Neural progenitor cell (in vitro differentiated cells): ENCODE measurements around the gene TMEM60. TPM values are rescaled to one million over a fixed set of nuclear protein-coding genes. Genes with fewer than 3 reads are reported as not detected.

ENCODE experiments used
- DNase-seq: peaks from one replicate; pipeline ENCODE4 v3.0.0-alpha.2; 2016; ENCODE audit warnings: low spot score
- H2AFZ ChIP-seq: fragments of 200-600 bp; sonication (generic); replicated peaks from 2 replicates; pipeline ENCODE4 v1.6.1; 2016; ENCODE audit warnings: antibody characterized with exemption
- H3F3A ChIP-seq: fragments of 200-600 bp; sonication (generic); 2 replicates; pipeline ENCODE4 v1.6.1; 2016; ENCODE audit warnings: antibody characterized with exemption, low read depth
- H3K27ac ChIP-seq: fragments of 200-600 bp; sonication (generic); 2 replicates; pipeline ENCODE4 v1.5.1; 2016; ENCODE audit warnings: mild to moderate bottlenecking
- H3K27me3 ChIP-seq: fragments of 200-600 bp; sonication (generic); 2 replicates; pipeline ENCODE4 v1.6.1; 2016; ENCODE audit warnings: mild to moderate bottlenecking, moderate library complexity
- H3K36me3 ChIP-seq: fragments of 200-600 bp; sonication (generic); 2 replicates; pipeline ENCODE4 v1.5.1; 2016
- H3K4me1 ChIP-seq: fragments of 200-600 bp; sonication (generic); 2 replicates; pipeline ENCODE4 v1.6.1; 2016; ENCODE audit warnings: mixed run types
- H3K4me2 ChIP-seq: fragments of 200-600 bp; sonication (generic); 2 replicates; pipeline ENCODE4 v1.6.1; 2016
- H3K4me3 ChIP-seq: fragments of 200-600 bp; sonication (generic); 2 replicates; pipeline ENCODE4 v1.5.1; 2016
- H3K79me2 ChIP-seq: fragments of 200-600 bp; sonication (generic); 2 replicates; pipeline ENCODE4 v1.6.1; 2016; ENCODE audit warnings: low read depth
- H3K9ac ChIP-seq: fragments of 200-600 bp; sonication (generic); 2 replicates; pipeline ENCODE4 v1.6.1; 2016
- H3K9me3 ChIP-seq: fragments of 200-600 bp; sonication (generic); 2 replicates; pipeline ENCODE4 v1.5.1; 2016; ENCODE audit warnings: low read depth
- H4K20me1 ChIP-seq: fragments of 200-600 bp; sonication (generic); 2 replicates; pipeline ENCODE4 v1.6.1; 2016; ENCODE audit warnings: low read depth
- H3K27ac Mint-ChIP-seq: 3 replicates; pipeline ENCODE4 v1.8.0; 2021; ENCODE audit warnings: mixed read lengths
- H3K27me3 Mint-ChIP-seq: 2 replicates; pipeline ENCODE4 v1.8.0; 2022; ENCODE audit warnings: low read depth, mild to moderate bottlenecking, inconsistent platforms, moderate library complexity, mixed read lengths; ENCODE audit not compliant: insufficient read depth
- H3K36me3 Mint-ChIP-seq: 3 replicates; pipeline ENCODE4 v1.8.0; 2021; ENCODE audit warnings: mixed read lengths
- H3K4me1 Mint-ChIP-seq: 3 replicates; pipeline ENCODE4 v1.8.0; 2021; ENCODE audit warnings: mixed read lengths
- H3K4me3 Mint-ChIP-seq: 3 replicates; pipeline ENCODE4 v1.8.0; 2021; ENCODE audit warnings: mild to moderate bottlenecking, moderate library complexity, mixed read lengths
- H3K9me3 Mint-ChIP-seq: 3 replicates; pipeline ENCODE4 v1.8.0; 2020; ENCODE audit warnings: mixed read lengths
- EZH2 ChIP-seq: fragments of 200-600 bp; sonication (generic); IDR thresholded peaks from 2 replicates; pipeline ENCODE4 v1.6.1; 2017; ENCODE audit warnings: antibody characterized with exemption, mild to moderate bottlenecking, moderate library complexity
- EZH2phosphoT487 ChIP-seq: fragments of 200-600 bp; sonication (generic); IDR thresholded peaks from 2 replicates; pipeline ENCODE4 v1.6.1; 2017; ENCODE audit warnings: antibody characterized with exemption
- total RNA-seq: library from RNA; depleted of rRNA; stranded (reverse); fragments of >200 nt; gene quantifications from 2 replicates; pipeline ENCODE4 v1.2.3, GENCODE V29; 2015; ENCODE audit warnings: low replicate concordance
- TF ChIP-seq, protein P1 (sequence below): fragments of 200-600 bp; sonication (generic); IDR thresholded peaks from 2 replicates; pipeline ENCODE4 v1.5.1; 2017; ENCODE audit warnings: antibody characterized with exemption, mild to moderate bottlenecking

Gene TMEM60
- total RNA-seq, 1 donor from 2014 or later: 42.8 TPM

DNA sequence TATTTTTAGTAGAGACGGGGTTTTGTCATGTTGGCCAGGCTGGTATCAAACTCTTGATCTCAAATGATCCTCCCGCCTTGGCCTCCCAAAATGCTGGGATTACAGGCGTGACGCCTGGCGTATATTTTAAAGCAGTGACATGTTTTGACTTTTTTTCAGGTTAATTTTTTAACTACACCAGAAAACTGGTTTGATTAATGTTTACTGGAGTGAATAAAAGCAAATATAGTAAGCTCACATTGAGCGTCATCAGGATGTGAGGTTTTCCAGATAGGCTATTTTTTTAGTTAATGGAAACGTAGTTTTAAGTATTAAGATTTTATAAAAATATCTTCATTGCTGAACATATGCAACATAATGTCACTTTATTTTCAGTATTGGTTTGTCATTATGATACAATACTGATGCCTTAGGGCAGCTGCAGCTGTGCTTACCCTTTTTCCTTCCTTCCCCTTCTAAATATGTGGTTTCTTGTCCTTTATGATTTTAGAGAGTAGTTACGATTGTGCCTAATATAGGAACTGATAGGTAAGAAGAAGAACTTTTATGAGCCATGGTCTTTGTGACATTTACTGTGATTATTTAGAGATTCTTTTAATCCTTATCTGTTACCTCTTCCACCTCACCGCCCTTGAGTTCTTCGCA lies 37.3 kb downstream of the TMEM60 start:
- H3K27ac Mint-ChIP-seq: no peak overlapping the region
- Histone ChIP-seq H3K9ac (no peak overlapping the region), H3K27ac (no peak overlapping the region), H3K36me3 (no peaks in the 10 kb centered on the region), H4K20me1 (peaks cover 8% of the 10 kb centered on the region), H3K9me3 (no peaks in the 10 kb centered on the region), H3K4me2 (no peak overlapping the region), H3F3A (peaks cover 10% of the 10 kb centered on the region), H3K4me1 (no peaks in the 10 kb centered on the region), H2AFZ (no peak overlapping the region), H3K27me3 (no peaks in the 10 kb centered on the region), H3K4me3 (no peak overlapping the region), H3K79me2 (peaks cover 62% of the 10 kb centered on the region)
- no peak for TF ChIP-seq EZH2
- TF ChIP-seq, protein P1, sequence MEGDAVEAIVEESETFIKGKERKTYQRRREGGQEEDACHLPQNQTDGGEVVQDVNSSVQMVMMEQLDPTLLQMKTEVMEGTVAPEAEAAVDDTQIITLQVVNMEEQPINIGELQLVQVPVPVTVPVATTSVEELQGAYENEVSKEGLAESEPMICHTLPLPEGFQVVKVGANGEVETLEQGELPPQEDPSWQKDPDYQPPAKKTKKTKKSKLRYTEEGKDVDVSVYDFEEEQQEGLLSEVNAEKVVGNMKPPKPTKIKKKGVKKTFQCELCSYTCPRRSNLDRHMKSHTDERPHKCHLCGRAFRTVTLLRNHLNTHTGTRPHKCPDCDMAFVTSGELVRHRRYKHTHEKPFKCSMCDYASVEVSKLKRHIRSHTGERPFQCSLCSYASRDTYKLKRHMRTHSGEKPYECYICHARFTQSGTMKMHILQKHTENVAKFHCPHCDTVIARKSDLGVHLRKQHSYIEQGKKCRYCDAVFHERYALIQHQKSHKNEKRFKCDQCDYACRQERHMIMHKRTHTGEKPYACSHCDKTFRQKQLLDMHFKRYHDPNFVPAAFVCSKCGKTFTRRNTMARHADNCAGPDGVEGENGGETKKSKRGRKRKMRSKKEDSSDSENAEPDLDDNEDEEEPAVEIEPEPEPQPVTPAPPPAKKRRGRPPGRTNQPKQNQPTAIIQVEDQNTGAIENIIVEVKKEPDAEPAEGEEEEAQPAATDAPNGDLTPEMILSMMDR: no peak
- no peak for TF ChIP-seq EZH2phosphoT487
- no peaks in the 10 kb centered on the region for H3K27me3 Mint-ChIP-seq
- H3K9me3 Mint-ChIP-seq: no peaks in the 10 kb centered on the region
- H3K36me3 Mint-ChIP-seq: peaks cover 6% of the 10 kb centered on the region
- H3K4me3 Mint-ChIP-seq: no peak overlapping the region
- no peak for DNase-seq
- no peaks in the 10 kb centered on the region for H3K4me1 Mint-ChIP-seq

DNA sequence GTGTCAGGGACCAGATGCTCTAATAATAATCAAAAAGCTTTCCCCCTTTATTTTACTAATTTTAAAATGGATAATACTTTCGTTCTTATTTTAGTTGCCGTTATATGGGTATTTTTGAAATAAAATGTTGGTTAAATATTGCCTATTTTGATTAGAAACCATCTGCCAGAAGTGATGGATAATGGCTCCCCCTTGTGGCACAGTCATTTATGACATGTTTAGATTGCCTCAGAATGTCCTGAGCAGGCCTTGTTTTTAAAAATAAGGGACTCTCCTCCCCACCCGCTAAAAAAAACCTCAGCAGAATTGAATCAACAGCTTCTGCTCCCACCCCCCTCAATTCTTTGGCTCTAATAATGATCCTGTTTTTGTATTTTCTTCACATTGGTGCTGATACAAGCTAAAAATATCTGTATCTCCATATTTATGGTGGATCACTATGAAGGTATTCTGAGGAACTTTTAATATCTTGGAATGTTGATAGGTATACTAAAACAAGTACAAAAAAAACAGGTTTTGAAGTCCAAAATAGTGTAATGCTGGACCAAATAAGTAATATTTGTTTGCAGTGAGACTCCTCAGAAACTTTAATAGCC lies 38.8 kb downstream of the TMEM60 start:
- Mint-ChIP-seq H3K27me3 (no peaks in the 10 kb centered on the region), H3K36me3 (peaks cover 3% of the 10 kb centered on the region), H3K4me3 (no peak overlapping the region), H3K27ac (no peak overlapping the region), H3K4me1 (no peaks in the 10 kb centered on the region), H3K9me3 (no peaks in the 10 kb centered on the region)
- Histone ChIP-seq H3K9me3 (no peaks in the 10 kb centered on the region), H3K9ac (no peak overlapping the region), H3F3A (peaks cover 10% of the 10 kb centered on the region), H3K36me3 (no peaks in the 10 kb centered on the region), H3K27me3 (no peaks in the 10 kb centered on the region), H3K4me3 (no peak overlapping the region), H4K20me1 (peaks cover 8% of the 10 kb centered on the region), H2AFZ (no peak overlapping the region), H3K4me2 (no peak overlapping the region), H3K4me1 (no peaks in the 10 kb centered on the region), H3K27ac (no peak overlapping the region), H3K79me2 (peaks cover 72% of the 10 kb centered on the region)
- peak; percentile 63 for DNase-seq
- no peak for TF ChIP-seq EZH2phosphoT487
- TF ChIP-seq, protein P1: peak; percentile 96

DNA sequence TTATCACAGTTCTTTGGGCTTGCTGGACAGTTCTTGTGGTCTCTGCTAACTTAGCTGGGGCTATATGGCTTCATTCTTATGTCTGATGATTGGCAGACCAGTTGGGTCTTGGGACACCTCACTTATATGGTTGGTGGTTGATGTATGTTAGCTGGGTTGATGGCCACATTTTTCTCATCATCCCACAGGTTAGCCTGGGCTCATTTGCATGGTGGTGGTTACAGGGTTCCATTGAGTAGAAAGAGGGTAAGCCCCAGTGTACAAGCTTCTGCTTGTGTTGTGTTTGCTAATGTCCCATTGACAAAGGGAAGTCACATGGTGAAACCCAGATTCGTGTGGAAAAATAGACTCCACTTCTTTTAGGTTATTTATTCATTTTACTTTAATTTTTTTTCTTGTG lies 40.6 kb downstream of the TMEM60 start:
- H3K27ac ChIP-seq: no peak overlapping the region
- H3K79me2 ChIP-seq: peaks cover 71% of the 10 kb centered on the region
- H3F3A ChIP-seq: peaks cover 10% of the 10 kb centered on the region
- H3K4me2 ChIP-seq: no peak overlapping the region
- DNase-seq: no peak
- Mint-ChIP-seq H3K4me1 (no peaks in the 10 kb centered on the region), H3K4me3 (no peak overlapping the region), H3K27ac (peak overlapping the region; percentile 69), H3K9me3 (no peaks in the 10 kb centered on the region), H3K27me3 (no peaks in the 10 kb centered on the region), H3K36me3 (peaks cover 1% of the 10 kb centered on the region)
- peaks cover 6% of the 10 kb centered on the region for H4K20me1 ChIP-seq
- no peaks in the 10 kb centered on the region for H3K27me3 ChIP-seq
- TF ChIP-seq EZH2phosphoT487 (no peak), EZH2 (no peak)
- TF ChIP-seq, protein P1: no peak
- H3K9ac ChIP-seq: no peak overlapping the region
- H3K4me3 ChIP-seq: no peak overlapping the region
- no peaks in the 10 kb centered on the region for H3K4me1 ChIP-seq
- no peaks in the 10 kb centered on the region for H3K9me3 ChIP-seq
- no peaks in the 10 kb centered on the region for H3K36me3 ChIP-seq
- H2AFZ ChIP-seq: no peak overlapping the region
